SK-N-MC (cell line): ENCODE measurements around the gene KRTAP9-6.

ENCODE experiments used
- DNase-seq: peaks from one replicate; pipeline ENCODE4 v3.0.0-alpha.2; 2011; ENCODE audit warnings: low read depth, low spot score
- H3K27ac ChIP-seq: fragments of 200-600 bp; sonication (generic); 2 replicates; pipeline ENCODE4 v1.5.1; 2016; ENCODE audit warnings: mixed run types
- H3K36me3 ChIP-seq: fragments of 200-600 bp; sonication (generic); 2 replicates; pipeline ENCODE4 v1.6.1; 2017; ENCODE audit warnings: antibody characterized with exemption, low read length, mixed read lengths; ENCODE audit not compliant: insufficient read depth
- H3K4me3 ChIP-seq: fragments of 200-600 bp; sonication (generic); 2 replicates; pipeline ENCODE4 v1.5.1; 2016
- H3K9ac ChIP-seq: fragments of 200-600 bp; sonication (generic); 2 replicates; pipeline ENCODE4 v1.8.0; 2017; ENCODE audit warnings: mixed run types, mixed read lengths; ENCODE audit not compliant: insufficient read length
- H3K9me3 ChIP-seq: fragments of 200-600 bp; sonication (generic); 2 replicates; pipeline ENCODE4 v1.6.1; 2017; ENCODE audit warnings: low read depth, mild to moderate bottlenecking, antibody characterized with exemption, low read length, moderate library complexity, mixed read lengths
- EZH2 ChIP-seq: fragments of 200-600 bp; sonication (generic); IDR thresholded peaks from one replicate; pipeline ENCODE4 v1.6.1; 2017; ENCODE audit warnings: antibody characterized with exemption
- FOXP2 ChIP-seq: optimal IDR thresholded peaks from 2 replicates; pipeline ENCODE3; 2011; ENCODE audit warnings: mild to moderate bottlenecking, moderate library complexity; ENCODE audit not compliant: insufficient read depth; ENCODE audit errors: extremely low read length, control extremely low read depth
- POLR2AphosphoS5 ChIP-seq: IDR thresholded peaks from 2 replicates; pipeline ENCODE4 v1.6.1; 2012; ENCODE audit warnings: mild to moderate bottlenecking, low read depth, low read length, borderline replicate concordance

KRTAP9-6 gene

GRCh38 chr17:41298458-41299135, 33.4 kb downstream of the KRTAP9-6 start:
- no peak for TF ChIP-seq EZH2
- TF ChIP-seq POLR2AphosphoS5 = no peak
- no peak for TF ChIP-seq FOXP2
- no peaks in the 10 kb centered on the region for H3K9me3 ChIP-seq
- no peak overlapping the region for H3K27ac ChIP-seq
- H3K9ac ChIP-seq = no peak overlapping the region
- DNase-seq = no peak
- no peaks in the 10 kb centered on the region for H3K36me3 ChIP-seq
- H3K4me3 ChIP-seq = no peak overlapping the region

- no peak overlapping the region for H3K27ac ChIP-seq
- no peaks in the 10 kb centered on the region for H3K36me3 ChIP-seq
- TF ChIP-seq EZH2 = no peak
- TF ChIP-seq FOXP2 = no peak
- TF ChIP-seq POLR2AphosphoS5 = no peak
- H3K9ac ChIP-seq = no peak overlapping the region
- no peaks in the 10 kb centered on the region for H3K9me3 ChIP-seq
- no peak overlapping the region for H3K4me3 ChIP-seq
- DNase-seq = no peak
These were observed 36.1 kb downstream of the KRTAP9-6 start for GRCh38 chr17:41301204-41301790.

GRCh38 chr17:41301916-41302901, 37.0 kb downstream of the KRTAP9-6 start, which contains the start of gene KRTAP29-1:
Gene KRTAP29-1 (minus strand): TSS chr17:41302851. CDS start chr17:41302851, 0 bp downstream.
- Histone ChIP-seq H3K9ac (no peak within 1 kb of the TSS), H3K4me3 (no peak within 1 kb of the TSS), H3K9me3 (no peaks in the 10 kb centered on the region), H3K36me3 (no peaks in the 10 kb centered on the region), H3K27ac (no peak within 1 kb of the TSS)
- TF ChIP-seq POLR2AphosphoS5 (no peak), FOXP2 (no peak), EZH2 (no peak)
- DNase-seq = no peak

- Histone ChIP-seq H3K27ac (no peak overlapping the region), H3K36me3 (no peaks in the 10 kb centered on the region), H3K9ac (no peak overlapping the region), H3K4me3 (no peak overlapping the region), H3K9me3 (no peaks in the 10 kb centered on the region)
- no peak for TF ChIP-seq POLR2AphosphoS5
- TF ChIP-seq FOXP2 = no peak
- no peak for TF ChIP-seq EZH2
- no peak for DNase-seq
These were observed 37.8 kb downstream of the KRTAP9-6 start for GRCh38 chr17:41302981-41303380.

- no peak for DNase-seq
- H3K9ac ChIP-seq = no peak overlapping the region
- TF ChIP-seq EZH2 (no peak), FOXP2 (no peak), POLR2AphosphoS5 (no peak)
- H3K9me3 ChIP-seq = no peaks in the 10 kb centered on the region
- no peaks in the 10 kb centered on the region for H3K36me3 ChIP-seq
- no peak overlapping the region for H3K27ac ChIP-seq
- H3K4me3 ChIP-seq = no peak overlapping the region
These were observed 38.9 kb downstream of the KRTAP9-6 start for GRCh38 chr17:41304091-41304490.

GRCh38 chr17:41307647-41308046, 42.5 kb downstream of the KRTAP9-6 start:
- H3K4me3 ChIP-seq = no peak overlapping the region
- TF ChIP-seq POLR2AphosphoS5 = no peak
- TF ChIP-seq FOXP2 = no peak
- TF ChIP-seq EZH2 = no peak
- no peaks in the 10 kb centered on the region for H3K36me3 ChIP-seq
- DNase-seq = no peak
- no peaks in the 10 kb centered on the region for H3K9me3 ChIP-seq
- no peak overlapping the region for H3K27ac ChIP-seq
- H3K9ac ChIP-seq = no peak overlapping the region

- Histone ChIP-seq H3K4me3 (no peak overlapping the region), H3K27ac (no peak overlapping the region), H3K36me3 (no peaks in the 10 kb centered on the region), H3K9me3 (no peaks in the 10 kb centered on the region), H3K9ac (no peak overlapping the region)
- no peak for DNase-seq
- TF ChIP-seq POLR2AphosphoS5 = no peak
These were observed 43.2 kb downstream of the KRTAP9-6 start for GRCh38 chr17:41308251-41308917.
